ENCODE measurements around the gene PACS1.

Gene PACS1

DNA sequence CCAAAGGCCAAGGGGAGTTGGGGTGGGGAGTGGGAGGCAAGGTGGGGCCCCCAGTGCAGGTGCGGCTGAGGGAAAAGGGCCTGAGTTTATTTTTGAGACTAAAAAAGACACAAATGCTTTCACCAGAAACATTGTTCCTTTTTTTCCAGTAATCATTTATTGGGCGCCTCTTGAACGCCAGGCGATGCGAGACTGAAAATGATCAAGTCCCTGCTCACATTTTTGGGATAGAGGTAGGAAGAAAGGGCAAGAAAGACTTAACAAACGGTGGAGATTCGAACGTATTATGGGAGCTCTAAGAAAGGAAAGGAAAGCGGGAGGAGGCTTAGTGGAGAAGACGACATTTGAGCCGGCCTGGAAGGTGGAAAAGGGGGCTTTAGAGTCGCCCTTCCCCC lies 18.7 kb upstream of the PACS1 start:
- TF ChIP-seq, protein P1, sequence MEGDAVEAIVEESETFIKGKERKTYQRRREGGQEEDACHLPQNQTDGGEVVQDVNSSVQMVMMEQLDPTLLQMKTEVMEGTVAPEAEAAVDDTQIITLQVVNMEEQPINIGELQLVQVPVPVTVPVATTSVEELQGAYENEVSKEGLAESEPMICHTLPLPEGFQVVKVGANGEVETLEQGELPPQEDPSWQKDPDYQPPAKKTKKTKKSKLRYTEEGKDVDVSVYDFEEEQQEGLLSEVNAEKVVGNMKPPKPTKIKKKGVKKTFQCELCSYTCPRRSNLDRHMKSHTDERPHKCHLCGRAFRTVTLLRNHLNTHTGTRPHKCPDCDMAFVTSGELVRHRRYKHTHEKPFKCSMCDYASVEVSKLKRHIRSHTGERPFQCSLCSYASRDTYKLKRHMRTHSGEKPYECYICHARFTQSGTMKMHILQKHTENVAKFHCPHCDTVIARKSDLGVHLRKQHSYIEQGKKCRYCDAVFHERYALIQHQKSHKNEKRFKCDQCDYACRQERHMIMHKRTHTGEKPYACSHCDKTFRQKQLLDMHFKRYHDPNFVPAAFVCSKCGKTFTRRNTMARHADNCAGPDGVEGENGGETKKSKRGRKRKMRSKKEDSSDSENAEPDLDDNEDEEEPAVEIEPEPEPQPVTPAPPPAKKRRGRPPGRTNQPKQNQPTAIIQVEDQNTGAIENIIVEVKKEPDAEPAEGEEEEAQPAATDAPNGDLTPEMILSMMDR (IDR thresholded peaks at IDR 0.05; ENCODE audit: low read depth, low read length) = no peak
- peak overlapping the region; percentile 99 for H3K4me3 ChIP-seq (ENCODE audit: low read depth, low read length)

- TF ChIP-seq, protein P1 (IDR thresholded peaks at IDR 0.05; ENCODE audit: low read depth, low read length) = no peak
- peak within 1 kb of the TSS; percentile 99 for H3K4me3 ChIP-seq (ENCODE audit: low read depth, low read length)
Measured at GRCh38 chr11:66051766-66052663, 18.1 kb upstream of the PACS1 start, which contains the start of gene SF3B2. SF3B2 (plus strand) TSS chr11:66052364; CDS start chr11:66052385, 21 bp downstream.

DNA sequence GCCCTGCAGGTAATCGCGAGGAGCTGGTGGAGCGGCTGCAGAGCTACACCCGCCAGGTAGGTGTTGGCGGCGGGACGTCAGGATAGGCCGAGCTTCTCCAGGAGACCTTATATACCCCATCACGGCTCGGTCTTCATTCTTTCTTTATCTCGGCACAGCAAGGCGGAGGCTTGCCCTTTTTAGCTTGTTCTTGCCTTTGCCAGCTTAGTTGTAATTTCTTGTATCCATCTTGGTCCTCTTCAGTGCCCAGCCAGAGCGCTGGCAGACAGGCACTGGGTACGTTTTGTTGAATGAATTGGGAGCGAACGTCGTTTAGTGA lies 17.4 kb upstream of the PACS1 start:
- peak overlapping the region; percentile 99 for H3K4me3 ChIP-seq (ENCODE audit: low read depth, low read length)
- TF ChIP-seq, protein P1 (IDR thresholded peaks at IDR 0.05; ENCODE audit: low read depth, low read length) = no peak

DNA sequence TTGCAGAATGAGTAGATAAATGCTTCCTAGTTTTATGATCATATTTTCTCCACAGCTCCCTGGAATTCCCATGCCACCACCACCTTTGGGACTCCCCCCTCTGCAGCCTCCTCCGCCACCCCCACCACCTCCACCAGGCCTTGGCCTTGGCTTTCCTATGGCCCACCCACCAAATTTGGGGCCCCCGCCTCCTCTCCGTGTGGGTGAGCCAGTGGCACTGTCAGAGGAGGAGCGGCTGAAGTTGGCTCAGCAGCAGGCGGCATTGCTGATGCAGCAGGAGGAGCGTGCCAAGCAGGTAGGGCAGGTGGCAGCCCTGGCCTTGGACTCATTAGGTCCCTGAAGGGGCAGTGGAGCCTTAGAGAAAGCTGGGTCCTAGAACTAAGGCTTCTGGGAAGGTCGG lies 15.1 kb upstream of the PACS1 start:
- TF ChIP-seq, protein P1 (IDR thresholded peaks at IDR 0.05; ENCODE audit: low read depth, low read length) = no peak
- H3K4me3 ChIP-seq (ENCODE audit: low read depth, low read length) = no peak overlapping the region

DNA sequence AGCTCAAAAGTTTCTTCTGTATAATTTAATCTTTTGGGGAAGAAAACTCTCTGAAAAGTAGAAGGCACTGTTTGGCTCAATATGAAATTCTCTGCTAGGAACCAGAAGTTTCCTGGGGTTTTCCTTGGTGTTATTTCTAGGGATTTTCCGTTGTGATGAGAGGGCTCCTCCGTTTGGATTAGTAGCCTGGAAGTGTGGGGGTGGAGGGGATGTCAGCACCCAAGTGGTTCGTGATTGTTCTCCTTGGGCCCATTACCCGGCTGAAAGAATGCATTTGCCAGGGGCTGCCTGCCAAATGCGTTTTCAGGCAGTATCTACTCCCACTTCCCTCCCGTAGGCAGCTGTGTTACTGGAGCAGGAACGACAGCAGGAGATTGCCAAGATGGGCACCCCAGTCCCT lies 13.6 kb upstream of the PACS1 start:
- TF ChIP-seq, protein P1 (IDR thresholded peaks at IDR 0.05; ENCODE audit: low read depth, low read length) = no peak
- no peak overlapping the region for H3K4me3 ChIP-seq (ENCODE audit: low read depth, low read length)

DNA sequence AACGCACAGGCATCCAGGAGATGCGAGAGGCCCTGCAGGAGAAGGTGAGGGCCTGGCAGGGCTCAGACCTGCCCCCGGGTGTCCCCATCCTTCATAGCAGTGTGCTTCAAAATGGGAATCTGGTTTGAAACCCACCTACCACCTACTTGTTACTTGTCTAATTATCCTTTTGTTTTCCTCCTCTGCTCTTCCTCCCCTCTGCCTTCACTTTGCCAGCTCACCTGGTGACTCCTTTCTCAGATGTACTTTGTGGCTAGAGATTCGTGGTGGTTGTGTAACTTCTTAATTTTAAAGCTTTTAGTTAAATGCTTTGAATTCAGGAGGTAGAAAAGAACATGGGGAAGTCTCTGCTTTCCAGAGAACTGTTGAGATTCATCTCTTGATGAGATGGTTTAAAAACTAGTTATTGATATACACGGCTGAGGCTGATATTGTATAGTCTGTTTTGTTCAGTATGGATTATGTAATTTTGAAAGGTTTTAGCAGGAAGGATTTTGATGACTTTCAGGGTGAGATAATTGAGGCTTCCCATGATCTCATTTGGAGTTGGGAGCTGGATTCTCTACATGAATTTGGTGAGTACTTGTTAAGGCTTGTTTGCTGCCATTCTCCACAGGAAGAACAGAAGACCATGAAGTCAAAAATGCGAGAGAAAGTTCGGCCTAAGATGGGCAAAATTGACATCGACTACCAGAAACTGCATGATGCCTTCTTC lies 9.9 kb upstream of the PACS1 start:
- H3K4me3 ChIP-seq (ENCODE audit: low read depth, low read length) = no peak overlapping the region
- TF ChIP-seq, protein P1 (IDR thresholded peaks at IDR 0.05; ENCODE audit: low read depth, low read length) = no peak

GRCh38 chr11:66061268-66061667 lies 8.8 kb upstream of the PACS1 start:
- no peak overlapping the region for H3K4me3 ChIP-seq (ENCODE audit: low read depth, low read length)
- TF ChIP-seq, protein P1 (IDR thresholded peaks at IDR 0.05; ENCODE audit: low read depth, low read length) = no peak
